ENCODE data around the gene SLC9A2.

DNA sequence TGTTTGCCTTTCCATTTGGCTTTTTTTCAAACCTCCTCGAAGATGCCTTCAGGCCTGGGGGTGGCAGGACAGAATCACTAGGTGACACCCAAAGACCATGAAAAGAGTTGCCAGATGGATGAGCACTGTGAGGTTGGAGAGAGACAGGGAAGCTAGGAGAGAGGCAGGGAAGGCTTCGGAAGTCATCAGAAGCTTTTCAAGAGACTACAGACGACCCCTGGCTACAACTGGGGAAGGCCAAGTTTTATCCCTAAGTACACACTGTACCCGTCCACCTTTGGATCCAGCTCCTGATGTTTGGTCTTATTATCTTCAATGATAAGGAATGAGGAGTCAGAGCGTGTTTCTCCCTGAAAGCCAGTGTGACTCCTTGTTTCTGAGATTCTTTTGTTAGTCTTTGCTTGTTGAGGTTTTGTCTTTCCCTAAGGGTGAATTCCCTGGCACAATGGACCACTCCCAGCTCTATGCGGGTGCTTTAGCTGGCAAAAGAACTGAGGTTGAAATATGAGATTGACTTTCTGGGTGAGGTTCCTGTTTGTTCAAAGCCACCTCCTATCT is 33.4 kb upstream of the SLC9A2 start:
- TF ChIP-seq, protein P1, sequence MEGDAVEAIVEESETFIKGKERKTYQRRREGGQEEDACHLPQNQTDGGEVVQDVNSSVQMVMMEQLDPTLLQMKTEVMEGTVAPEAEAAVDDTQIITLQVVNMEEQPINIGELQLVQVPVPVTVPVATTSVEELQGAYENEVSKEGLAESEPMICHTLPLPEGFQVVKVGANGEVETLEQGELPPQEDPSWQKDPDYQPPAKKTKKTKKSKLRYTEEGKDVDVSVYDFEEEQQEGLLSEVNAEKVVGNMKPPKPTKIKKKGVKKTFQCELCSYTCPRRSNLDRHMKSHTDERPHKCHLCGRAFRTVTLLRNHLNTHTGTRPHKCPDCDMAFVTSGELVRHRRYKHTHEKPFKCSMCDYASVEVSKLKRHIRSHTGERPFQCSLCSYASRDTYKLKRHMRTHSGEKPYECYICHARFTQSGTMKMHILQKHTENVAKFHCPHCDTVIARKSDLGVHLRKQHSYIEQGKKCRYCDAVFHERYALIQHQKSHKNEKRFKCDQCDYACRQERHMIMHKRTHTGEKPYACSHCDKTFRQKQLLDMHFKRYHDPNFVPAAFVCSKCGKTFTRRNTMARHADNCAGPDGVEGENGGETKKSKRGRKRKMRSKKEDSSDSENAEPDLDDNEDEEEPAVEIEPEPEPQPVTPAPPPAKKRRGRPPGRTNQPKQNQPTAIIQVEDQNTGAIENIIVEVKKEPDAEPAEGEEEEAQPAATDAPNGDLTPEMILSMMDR (IDR thresholded peaks at IDR 0.05; ENCODE audit: insufficient read depth, low read depth, low read length), result no peak
- no peak for TF ChIP-seq EZH2 (IDR thresholded peaks at IDR 0.05; ENCODE audit: insufficient read depth, low read length)
